GM12872 (cell line): Measurements from ENCODE around the gene ZNF385C.

Source experiments
- TF ChIP-seq, protein P1 (sequence below): IDR thresholded peaks from 3 replicates; pipeline ENCODE4 v1.5.1; 2011; ENCODE audit warnings: low read depth, mild to moderate bottlenecking, low read length, moderate library complexity; ENCODE audit not compliant: insufficient read depth

The ZNF385C gene

DNA sequence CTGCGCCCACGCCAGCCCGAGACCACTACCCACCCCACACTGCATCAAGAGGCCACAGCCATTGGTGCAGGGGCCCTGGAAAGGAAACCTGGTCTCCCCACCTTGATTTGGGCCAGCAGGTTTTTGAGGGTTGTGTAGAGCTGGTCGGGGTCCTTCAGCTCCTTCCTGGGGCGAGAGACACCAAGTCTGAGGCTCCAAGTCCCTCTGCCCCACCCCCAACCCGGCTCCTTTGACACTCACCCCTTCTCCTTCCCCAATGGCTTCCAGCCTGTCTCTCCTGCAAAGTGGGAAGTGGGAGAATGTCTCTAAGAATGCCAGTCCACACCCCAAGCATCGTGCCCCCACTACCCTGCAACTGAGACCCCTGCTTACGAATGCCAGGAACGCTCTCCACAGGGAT, 15.8 kb upstream of the ZNF385C start:
- TF ChIP-seq, protein P1, sequence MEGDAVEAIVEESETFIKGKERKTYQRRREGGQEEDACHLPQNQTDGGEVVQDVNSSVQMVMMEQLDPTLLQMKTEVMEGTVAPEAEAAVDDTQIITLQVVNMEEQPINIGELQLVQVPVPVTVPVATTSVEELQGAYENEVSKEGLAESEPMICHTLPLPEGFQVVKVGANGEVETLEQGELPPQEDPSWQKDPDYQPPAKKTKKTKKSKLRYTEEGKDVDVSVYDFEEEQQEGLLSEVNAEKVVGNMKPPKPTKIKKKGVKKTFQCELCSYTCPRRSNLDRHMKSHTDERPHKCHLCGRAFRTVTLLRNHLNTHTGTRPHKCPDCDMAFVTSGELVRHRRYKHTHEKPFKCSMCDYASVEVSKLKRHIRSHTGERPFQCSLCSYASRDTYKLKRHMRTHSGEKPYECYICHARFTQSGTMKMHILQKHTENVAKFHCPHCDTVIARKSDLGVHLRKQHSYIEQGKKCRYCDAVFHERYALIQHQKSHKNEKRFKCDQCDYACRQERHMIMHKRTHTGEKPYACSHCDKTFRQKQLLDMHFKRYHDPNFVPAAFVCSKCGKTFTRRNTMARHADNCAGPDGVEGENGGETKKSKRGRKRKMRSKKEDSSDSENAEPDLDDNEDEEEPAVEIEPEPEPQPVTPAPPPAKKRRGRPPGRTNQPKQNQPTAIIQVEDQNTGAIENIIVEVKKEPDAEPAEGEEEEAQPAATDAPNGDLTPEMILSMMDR, result no peak

DNA sequence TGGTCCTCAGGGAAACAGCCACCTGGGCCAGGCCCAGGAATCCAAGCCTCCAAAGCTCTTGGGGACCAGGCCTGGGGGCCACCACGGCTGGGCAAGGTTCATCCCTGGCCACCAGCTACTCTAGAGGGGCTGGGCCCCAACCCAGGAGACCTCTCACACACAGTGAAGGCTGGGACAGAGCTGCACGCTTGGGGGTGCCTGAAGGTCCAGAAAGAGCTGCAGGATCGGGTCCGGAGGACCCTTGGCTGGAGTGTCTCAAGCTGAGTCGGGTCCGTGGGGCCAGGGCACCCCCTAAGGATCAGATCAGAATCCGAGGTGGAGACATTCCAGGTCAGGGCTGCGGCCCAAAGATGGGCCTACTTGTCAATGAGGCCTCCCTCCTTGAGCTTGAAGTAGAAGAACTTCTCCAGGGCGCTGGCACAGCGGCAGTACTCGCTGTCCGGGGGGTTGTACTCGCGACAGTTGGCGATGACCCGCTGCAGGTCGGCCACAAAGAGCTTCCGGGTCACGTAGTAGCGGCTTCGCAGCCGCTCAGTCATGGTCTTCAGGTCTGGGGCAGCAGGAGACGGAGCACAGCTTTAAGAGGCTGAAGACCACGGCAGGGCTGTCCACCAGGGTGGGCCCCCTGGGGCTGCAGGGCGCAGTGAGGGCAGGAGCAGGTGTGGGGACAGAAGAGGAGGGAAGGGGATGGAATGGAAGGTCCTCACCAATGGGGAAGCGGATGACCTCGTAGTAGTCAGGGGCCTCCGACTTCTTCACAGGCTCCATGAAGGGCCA, 15.2 kb upstream of the ZNF385C start:
- TF ChIP-seq, protein P1, result no peak

DNA sequence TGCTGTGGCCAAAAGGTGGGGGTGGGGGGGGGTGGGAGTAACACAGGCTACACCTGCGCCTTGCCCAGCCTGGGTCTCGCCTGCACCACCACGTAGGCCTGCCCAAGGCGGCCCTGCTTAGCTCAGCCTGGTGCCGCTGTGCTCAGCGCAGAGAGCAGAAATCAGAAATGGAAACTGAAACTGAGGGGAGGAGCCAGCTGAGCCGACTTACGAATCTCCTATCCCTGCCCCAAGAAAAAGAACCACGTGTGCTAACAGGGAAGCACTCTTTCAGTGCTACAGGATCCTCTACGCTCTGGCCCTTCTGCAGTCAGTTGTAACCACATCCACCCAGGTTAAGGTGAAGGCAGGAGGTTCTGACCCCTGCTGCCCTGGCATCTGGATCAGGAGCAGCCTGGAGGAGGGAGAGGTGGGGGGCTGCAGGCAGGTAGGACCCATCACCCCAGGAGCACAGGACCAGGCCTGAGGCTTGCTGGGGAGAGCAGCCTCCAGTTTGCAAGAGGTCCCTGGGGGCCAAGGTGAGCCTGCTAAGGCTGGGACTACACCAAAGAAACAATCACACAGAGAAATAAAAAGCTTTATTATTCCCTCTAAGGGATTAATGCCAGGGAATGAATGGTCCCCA, 14.4 kb upstream of the ZNF385C start, which contains the start of gene DHX58:
Gene DHX58, minus strand, starts transcription at position 163 of the 625 bp plus-strand sequence. CDS start 822 bp downstream, outside the sequence.
- TF ChIP-seq, protein P1, result no peak

DNA sequence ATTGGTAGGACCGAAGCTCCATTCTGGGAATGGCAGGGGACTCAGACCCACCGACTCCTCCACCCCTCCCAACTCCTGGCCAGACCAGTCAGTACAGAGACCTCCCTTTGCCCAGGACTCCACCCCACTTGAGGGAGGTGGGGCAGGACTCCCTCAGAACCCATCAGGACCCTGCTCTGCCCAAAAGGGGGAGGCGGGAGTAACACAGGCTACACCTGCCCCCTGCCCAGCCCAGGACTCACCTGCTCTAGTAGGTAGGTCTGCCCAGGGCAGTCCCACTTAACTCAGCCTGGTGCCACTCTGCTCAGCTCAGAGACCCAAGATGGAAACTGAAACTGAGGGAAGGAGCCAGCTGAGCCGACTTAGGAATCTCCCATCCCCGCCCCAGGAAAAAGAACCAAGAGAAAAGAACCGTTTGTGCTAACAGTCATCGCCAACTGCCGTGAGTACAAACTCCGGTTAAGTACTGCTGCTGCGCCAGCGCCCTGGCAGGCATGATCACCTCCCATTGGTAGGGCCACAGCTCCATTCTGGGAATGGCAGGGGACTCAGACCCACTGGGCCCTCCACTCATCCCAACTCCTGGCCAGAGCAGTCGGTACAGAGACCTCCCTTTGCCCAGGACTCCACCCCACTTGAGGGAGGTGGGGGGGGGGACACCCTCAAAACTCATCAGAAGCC, 13.7 kb upstream of the ZNF385C start:
- TF ChIP-seq, protein P1, result no peak

- TF ChIP-seq, protein P1, result no peak
Observed at GRCh38 chr17:42111265-42111636, 13.0 kb upstream of the ZNF385C start.

DNA sequence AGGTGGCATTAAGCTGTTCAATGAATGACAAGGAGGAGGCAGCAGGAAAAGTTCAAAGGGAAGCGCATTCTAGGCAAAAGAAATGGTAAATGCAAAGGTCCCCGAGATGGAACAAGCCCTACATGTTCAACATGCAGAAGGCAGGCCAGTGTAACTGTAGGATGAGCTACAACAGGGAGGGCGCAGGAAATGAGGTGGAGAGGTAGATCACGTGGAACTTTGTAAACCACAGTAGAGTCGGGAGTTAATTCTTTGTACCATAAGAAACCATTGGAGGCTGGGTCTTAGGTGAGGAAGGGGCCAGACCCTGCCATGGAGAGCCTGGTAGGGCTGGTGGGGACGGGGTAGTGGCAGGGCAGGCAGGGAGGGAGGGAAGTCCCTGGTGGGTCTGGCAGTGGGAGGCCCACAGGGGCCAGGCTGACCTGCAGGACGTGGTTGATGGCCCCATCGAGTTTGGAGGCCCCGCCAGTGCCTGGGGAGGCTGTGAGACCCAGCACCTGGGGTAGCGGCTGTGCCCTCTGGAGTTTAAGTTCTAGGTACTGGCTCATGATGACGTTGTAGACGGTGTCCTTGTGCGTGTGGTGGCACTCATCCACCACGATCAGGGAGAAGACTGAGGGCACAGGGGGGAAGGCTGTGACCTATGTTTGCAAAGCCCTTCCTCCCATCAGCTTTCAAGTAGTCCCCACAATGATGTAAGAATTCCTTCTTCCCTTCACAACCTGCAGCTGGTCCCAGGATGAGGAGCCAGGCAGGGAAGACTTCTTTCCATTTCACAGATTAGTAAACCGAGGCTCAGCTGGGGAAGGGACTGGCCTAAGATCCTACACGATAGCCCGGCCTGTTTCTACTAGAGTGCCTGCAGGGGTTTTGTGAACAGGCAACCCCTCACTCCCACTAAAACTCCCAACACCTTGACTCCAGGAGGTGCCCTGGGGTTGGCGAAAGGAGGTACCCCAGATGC, 12.3 kb upstream of the ZNF385C start:
- TF ChIP-seq, protein P1, result no peak

- TF ChIP-seq, protein P1, result no peak
Observed at GRCh38 chr17:42109086-42109485, 10.8 kb upstream of the ZNF385C start.
